Hematopoietic multipotent progenitor cell treated with erythropoietin and hydrocortisone succinate and interleukin-3 and kit ligand, for 6 days (in vitro differentiated cells): ENCODE measurements around the gene TPD52L2.
A peak's percentile ranks its signal among the peaks of the same experiment; 100 is the strongest.

ENCODE experiments used
- DNase-seq: peaks from one replicate; pipeline ENCODE4 v3.0.0-alpha.2; 2015

TPD52L2 gene

GRCh38 chr20:63881451-63882226 is 16.6 kb downstream of the TPD52L2 start:
- DNase-seq: no peak

- DNase-seq: no peak
Observed at GRCh38 chr20:63882257-63883200, 17.5 kb downstream of the TPD52L2 start.

GRCh38 chr20:63883201-63883593 is 18.1 kb downstream of the TPD52L2 start:
- DNase-seq: no peak

GRCh38 chr20:63884506-63885263 is 19.6 kb downstream of the TPD52L2 start:
- DNase-seq: no peak

- no peak for DNase-seq
Observed at GRCh38 chr20:63885264-63886053, 20.4 kb downstream of the TPD52L2 start.

- no peak for DNase-seq
Observed at GRCh38 chr20:63886054-63886419, 21.0 kb downstream of the TPD52L2 start.

GRCh38 chr20:63886921-63887320 is 21.9 kb downstream of the TPD52L2 start:
- no peak for DNase-seq

- no peak for DNase-seq
Observed at GRCh38 chr20:63889241-63890200, 24.5 kb downstream of the TPD52L2 start.

- no peak for DNase-seq
Observed at GRCh38 chr20:63890201-63890576, 25.1 kb downstream of the TPD52L2 start.

- no peak for DNase-seq
Observed at GRCh38 chr20:63890616-63891015, 25.5 kb downstream of the TPD52L2 start.

GRCh38 chr20:63891061-63892002 is 26.3 kb downstream of the TPD52L2 start:
- DNase-seq: peak; percentile 30

- no peak for DNase-seq
Observed at GRCh38 chr20:63892402-63892801, 27.3 kb downstream of the TPD52L2 start.

- DNase-seq: no peak
Observed at GRCh38 chr20:63893999-63894357, 28.9 kb downstream of the TPD52L2 start.

GRCh38 chr20:63894358-63895201 is 29.5 kb downstream of the TPD52L2 start, which contains the start of gene DNAJC5:
TSS of gene DNAJC5 (plus strand) at chr20:63895126. CDS start at chr20:63928346, 33,220 bp downstream.
- peak; percentile 98 for DNase-seq

- DNase-seq: no peak
Observed at GRCh38 chr20:63895202-63895951, 30.3 kb downstream of the TPD52L2 start.

- peak; percentile 27 for DNase-seq
Observed at GRCh38 chr20:63895952-63896263, 30.8 kb downstream of the TPD52L2 start.

GRCh38 chr20:63896264-63897105 is 31.4 kb downstream of the TPD52L2 start:
- peak; percentile 76 for DNase-seq
